Measurements from ENCODE around the gene PHLDB2. TPM values are rescaled to one million over a fixed set of nuclear protein-coding genes. Genes with fewer than 3 reads are reported as not detected.

PHLDB2 gene
- total RNA-seq, 1 experiment from 2014 or later = 30.7 TPM

- peaks cover 40% of the 10 kb centered on the region for H3K4me1 Mint-ChIP-seq (ENCODE audit: low read depth, unreplicated experiment)
- no peaks in the 10 kb centered on the region for H3K27me3 Mint-ChIP-seq (ENCODE audit: unreplicated experiment)
- TF ChIP-seq, protein P1, sequence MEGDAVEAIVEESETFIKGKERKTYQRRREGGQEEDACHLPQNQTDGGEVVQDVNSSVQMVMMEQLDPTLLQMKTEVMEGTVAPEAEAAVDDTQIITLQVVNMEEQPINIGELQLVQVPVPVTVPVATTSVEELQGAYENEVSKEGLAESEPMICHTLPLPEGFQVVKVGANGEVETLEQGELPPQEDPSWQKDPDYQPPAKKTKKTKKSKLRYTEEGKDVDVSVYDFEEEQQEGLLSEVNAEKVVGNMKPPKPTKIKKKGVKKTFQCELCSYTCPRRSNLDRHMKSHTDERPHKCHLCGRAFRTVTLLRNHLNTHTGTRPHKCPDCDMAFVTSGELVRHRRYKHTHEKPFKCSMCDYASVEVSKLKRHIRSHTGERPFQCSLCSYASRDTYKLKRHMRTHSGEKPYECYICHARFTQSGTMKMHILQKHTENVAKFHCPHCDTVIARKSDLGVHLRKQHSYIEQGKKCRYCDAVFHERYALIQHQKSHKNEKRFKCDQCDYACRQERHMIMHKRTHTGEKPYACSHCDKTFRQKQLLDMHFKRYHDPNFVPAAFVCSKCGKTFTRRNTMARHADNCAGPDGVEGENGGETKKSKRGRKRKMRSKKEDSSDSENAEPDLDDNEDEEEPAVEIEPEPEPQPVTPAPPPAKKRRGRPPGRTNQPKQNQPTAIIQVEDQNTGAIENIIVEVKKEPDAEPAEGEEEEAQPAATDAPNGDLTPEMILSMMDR (IDR thresholded peaks at IDR 0.05; ENCODE audit: unreplicated experiment) = no peak
- BruUV-seq (replicated peaks) = no TSS peak
- CTCF ChIA-PET = no interaction called here
- DNase-seq = no peak
- no peak overlapping the region for H3K27ac Mint-ChIP-seq (ENCODE audit: unreplicated experiment)
- no peaks in the 10 kb centered on the region for H3K36me3 Mint-ChIP-seq (ENCODE audit: insufficient read depth, unreplicated experiment)
- intact Hi-C loops (cut with micrococcal nuclease; ENCODE audit: unreplicated experiment) = no loop called here
- H3K9me3 Mint-ChIP-seq (ENCODE audit: low read depth, unreplicated experiment) = no peaks in the 10 kb centered on the region
- no peak overlapping the region for H3K4me3 Mint-ChIP-seq (ENCODE audit: low read depth, unreplicated experiment)
Observed at GRCh38 chr3:111911446-111911845, 52.4 kb downstream of the PHLDB2 start.

GRCh38 chr3:111913163-111913763 lies 54.2 kb downstream of the PHLDB2 start:
- TF ChIP-seq, protein P1 (IDR thresholded peaks at IDR 0.05; ENCODE audit: unreplicated experiment) = no peak
- H3K9me3 Mint-ChIP-seq (ENCODE audit: low read depth, unreplicated experiment) = no peaks in the 10 kb centered on the region
- intact Hi-C loops (cut with micrococcal nuclease; ENCODE audit: unreplicated experiment) = no loop called here
- no peaks in the 10 kb centered on the region for H3K27me3 Mint-ChIP-seq (ENCODE audit: unreplicated experiment)
- no peak overlapping the region for H3K27ac Mint-ChIP-seq (ENCODE audit: unreplicated experiment)
- no peak for DNase-seq
- BruUV-seq (replicated peaks) = no TSS peak
- peaks cover 54% of the 10 kb centered on the region for H3K4me1 Mint-ChIP-seq (ENCODE audit: low read depth, unreplicated experiment)
- CTCF ChIA-PET = interaction anchor here (0.6 kb wide), 1 partner anchor 132 kb away, joined by 3 read pairs; no protein-coding TSS in a partner anchor
- no peak overlapping the region for H3K4me3 Mint-ChIP-seq (ENCODE audit: low read depth, unreplicated experiment)
- H3K36me3 Mint-ChIP-seq (ENCODE audit: insufficient read depth, unreplicated experiment) = no peaks in the 10 kb centered on the region

DNA sequence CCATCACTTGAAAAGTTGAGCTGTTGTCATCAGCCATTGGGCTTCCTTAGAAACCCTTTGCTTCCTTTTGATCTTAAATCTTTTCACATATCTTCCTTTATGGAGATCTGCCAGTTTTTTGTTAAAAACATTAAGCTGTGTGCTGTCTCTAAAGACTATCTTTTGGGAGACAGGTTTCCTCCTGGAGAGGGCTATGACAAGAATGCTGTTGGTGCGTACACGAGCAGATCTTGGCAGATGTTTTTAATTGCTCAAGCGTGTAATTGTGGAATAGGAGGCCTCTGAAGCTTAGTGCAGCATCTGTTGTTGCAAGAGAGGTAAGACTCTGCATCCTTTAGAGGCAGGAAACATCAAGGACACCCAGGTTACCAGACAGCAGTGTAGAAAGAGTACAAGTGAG lies 56.8 kb downstream of the PHLDB2 start:
- TF ChIP-seq, protein P1 (IDR thresholded peaks at IDR 0.05; ENCODE audit: unreplicated experiment) = no peak
- Mint-ChIP-seq H3K9me3 (ENCODE audit: low read depth, unreplicated experiment) (no peaks in the 10 kb centered on the region), H3K36me3 (ENCODE audit: insufficient read depth, unreplicated experiment) (peaks cover 9% of the 10 kb centered on the region), H3K4me1 (ENCODE audit: low read depth, unreplicated experiment) (peaks cover 43% of the 10 kb centered on the region), H3K27ac (ENCODE audit: unreplicated experiment) (peak overlapping the region; percentile 72), H3K27me3 (ENCODE audit: unreplicated experiment) (no peaks in the 10 kb centered on the region), H3K4me3 (ENCODE audit: low read depth, unreplicated experiment) (no peak overlapping the region)
- DNase-seq = no peak
- CTCF ChIA-PET = no interaction called here
- intact Hi-C loops (cut with micrococcal nuclease; ENCODE audit: unreplicated experiment) = no loop called here
- no TSS peak for BruUV-seq (replicated peaks)

DNA sequence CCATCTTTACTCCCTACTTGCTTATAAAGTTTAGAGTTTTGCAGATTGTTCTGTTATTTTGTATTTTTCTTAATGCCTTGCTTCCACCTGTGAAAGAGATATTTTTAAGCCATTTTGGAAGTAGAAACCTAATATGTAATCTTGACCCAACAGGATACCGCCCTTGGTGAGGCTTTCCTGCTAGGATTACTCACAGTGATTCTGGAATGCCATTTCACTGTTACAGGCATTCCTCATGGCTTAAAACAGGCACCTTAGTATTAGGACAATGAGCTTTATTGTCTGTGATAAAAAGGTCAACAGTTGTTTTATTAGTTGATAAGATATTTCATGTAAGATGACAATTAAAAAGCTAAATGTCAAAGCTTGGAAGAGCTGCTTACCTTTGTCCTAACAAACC lies 58.2 kb downstream of the PHLDB2 start:
- Mint-ChIP-seq H3K9me3 (ENCODE audit: low read depth, unreplicated experiment) (no peaks in the 10 kb centered on the region), H3K4me3 (ENCODE audit: low read depth, unreplicated experiment) (no peak overlapping the region), H3K27me3 (ENCODE audit: unreplicated experiment) (no peaks in the 10 kb centered on the region), H3K36me3 (ENCODE audit: insufficient read depth, unreplicated experiment) (peaks cover 9% of the 10 kb centered on the region), H3K27ac (ENCODE audit: unreplicated experiment) (peak overlapping the region; percentile 78), H3K4me1 (ENCODE audit: low read depth, unreplicated experiment) (peaks cover 29% of the 10 kb centered on the region)
- intact Hi-C loops (cut with micrococcal nuclease; ENCODE audit: unreplicated experiment) = no loop called here
- TF ChIP-seq, protein P1 (IDR thresholded peaks at IDR 0.05; ENCODE audit: unreplicated experiment) = no peak
- CTCF ChIA-PET = interaction anchor here (1.1 to 1.3 kb wide), 3 partner anchors 19 to 31 kb away, joined by 4 to 5 read pairs (median 4); no protein-coding TSS in a partner anchor
- DNase-seq = peak; percentile 15
- BruUV-seq (replicated peaks) = no TSS peak

All from Calu3 (cell line).